GM18909 (cell line): ENCODE measurements around the gene PPP6R3.
"Not testable (repeated sequence)": the region's sequence is repeated elsewhere in the genome, so short reads cannot be mapped to it uniquely, and the experiment has no call there.

Experiments used
- ATAC-seq: cut with Tn5 transposase; IDR thresholded peaks from one replicate; pipeline ENCODE4 v1.9.1; 2021; ENCODE audit warnings: mild to moderate bottlenecking; ENCODE audit not compliant: unreplicated experiment, poor library complexity

PPP6R3 gene

DNA sequence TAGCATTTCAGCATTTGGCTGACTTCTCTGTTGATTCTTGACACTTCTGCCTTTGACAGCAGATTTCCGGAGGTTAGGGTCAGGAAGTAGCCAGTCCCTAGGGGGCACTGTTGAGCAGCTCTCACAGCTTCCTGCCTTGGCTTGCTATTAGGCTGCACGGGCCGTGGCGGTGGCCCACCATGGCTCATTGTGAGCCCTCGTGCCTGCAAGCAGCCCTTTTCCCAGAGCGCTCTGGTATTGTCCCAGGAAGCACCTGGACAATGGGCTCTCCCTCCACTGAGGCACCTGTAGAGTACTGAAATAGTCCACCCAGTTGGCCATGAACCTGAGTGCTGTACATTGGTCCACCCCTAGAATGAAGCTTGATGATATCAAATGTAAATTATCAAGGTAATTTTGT is 123.5 kb downstream of the PPP6R3 start:
- ATAC-seq: no peak

DNA sequence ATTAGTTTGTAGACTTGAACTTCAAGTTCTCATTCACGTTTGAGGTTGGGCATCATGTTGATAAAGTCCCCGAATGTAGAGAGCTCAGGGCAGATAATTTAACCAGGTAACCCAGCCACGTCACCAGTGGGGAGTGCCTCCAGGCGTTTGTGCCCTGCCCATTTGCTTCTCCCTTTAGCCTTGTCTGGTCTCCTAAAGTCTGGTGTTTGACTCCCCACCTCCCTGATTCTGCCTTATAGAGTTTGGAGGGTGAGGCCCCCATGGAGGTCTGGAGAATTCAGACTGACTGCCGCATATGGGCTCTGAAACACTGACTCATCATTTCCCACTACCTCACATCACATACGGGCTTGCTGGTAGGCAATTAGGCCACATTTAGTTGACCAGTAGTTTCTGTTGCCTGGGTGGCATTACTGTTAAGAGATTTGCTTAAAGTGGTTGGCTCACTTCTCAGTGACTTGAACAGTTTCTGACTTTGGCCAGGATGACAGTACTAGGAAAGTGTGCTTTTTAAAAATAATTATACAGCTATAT is 124.5 kb downstream of the PPP6R3 start:
- ATAC-seq: no peak

GRCh38 chr11:68589547-68590216 is 129.1 kb downstream of the PPP6R3 start:
- ATAC-seq: no peak

- no peak for ATAC-seq
These were observed 131.2 kb downstream of the PPP6R3 start for GRCh38 chr11:68591719-68592118.

- no peak for ATAC-seq
These were observed 132.9 kb downstream of the PPP6R3 start for GRCh38 chr11:68593441-68593840.

GRCh38 chr11:68594123-68594522 is 133.6 kb downstream of the PPP6R3 start:
- ATAC-seq: no peak

GRCh38 chr11:68596231-68596630 is 135.7 kb downstream of the PPP6R3 start:
- no peak for ATAC-seq

DNA sequence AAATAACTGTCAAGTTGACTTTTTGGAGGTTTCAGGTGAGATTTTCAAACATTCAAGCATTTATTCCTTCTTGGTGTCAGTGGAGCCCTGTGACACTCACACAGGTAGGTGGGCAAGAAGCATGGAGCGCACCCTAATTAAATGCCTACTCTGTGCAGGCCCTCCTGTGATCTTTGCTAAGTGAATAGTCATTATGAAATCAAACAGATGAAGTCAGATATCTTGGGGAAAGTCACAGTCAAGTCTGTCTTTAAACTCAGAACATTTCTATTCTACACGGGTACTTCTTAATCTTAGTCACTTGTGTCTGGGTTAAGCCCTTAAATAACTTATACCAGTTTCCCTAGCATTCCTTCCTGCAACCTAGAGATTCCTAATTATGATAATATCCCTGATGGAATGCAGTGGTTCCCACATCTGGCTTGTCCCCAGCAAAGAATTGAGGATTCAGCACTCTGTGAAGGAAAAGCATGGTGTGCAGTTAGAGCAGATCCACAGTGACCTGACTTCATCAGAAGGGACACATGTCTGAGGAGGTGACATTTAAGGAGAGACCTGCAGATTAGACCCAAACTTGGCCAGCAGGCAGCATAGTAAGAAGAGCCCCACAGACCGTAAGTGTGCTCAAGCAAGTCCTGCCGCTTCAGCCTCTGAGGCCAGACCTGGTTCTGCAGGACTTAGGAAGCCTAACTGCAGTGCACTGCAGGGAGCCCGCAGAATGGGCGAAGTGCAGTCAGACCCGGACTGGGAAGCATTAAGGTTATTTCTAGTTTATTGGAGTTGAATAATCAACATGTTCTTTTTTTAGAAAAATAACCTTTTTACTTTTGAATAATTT is 138.5 kb downstream of the PPP6R3 start:
- no peak for ATAC-seq

DNA sequence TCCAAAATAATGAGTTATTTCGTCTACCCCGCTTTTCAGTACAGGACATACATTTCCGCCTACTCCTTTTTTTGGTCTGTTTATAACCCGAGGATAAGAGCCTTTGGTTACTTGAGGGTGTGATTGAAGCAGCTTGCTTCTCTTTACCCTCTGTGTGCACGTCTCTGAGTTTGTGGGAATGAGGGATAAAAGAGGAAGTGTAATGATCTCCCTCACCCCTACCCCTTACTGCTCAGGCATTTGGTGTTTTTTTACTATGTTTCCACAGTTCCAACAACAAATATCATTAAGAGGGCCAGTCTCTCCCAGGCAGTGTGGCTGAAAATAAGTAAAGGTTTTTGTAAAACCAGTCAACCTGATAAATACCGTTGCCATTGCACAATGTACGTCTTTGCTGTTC is 140.6 kb downstream of the PPP6R3 start:
- ATAC-seq: no peak

DNA sequence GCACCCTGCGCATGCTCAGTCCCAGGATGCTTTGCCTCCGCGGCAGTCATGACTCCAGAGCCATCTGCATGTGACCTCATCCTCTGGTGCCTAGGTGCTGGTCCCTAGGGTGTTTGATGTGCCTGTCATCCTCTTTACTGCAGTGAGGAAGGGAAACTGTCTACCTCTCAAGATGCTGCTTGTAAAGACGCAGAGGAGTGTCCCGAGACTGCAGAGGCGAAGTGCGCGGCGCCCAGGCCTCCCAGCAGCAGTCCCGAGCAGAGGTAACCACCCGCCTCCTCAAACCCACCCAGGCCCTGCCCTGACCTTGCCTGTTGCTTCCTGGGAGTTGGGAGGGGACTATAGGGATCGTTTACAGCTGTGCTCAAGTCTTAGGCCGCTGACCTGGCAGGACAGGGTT is 149.2 kb downstream of the PPP6R3 start:
- ATAC-seq: no peak

DNA sequence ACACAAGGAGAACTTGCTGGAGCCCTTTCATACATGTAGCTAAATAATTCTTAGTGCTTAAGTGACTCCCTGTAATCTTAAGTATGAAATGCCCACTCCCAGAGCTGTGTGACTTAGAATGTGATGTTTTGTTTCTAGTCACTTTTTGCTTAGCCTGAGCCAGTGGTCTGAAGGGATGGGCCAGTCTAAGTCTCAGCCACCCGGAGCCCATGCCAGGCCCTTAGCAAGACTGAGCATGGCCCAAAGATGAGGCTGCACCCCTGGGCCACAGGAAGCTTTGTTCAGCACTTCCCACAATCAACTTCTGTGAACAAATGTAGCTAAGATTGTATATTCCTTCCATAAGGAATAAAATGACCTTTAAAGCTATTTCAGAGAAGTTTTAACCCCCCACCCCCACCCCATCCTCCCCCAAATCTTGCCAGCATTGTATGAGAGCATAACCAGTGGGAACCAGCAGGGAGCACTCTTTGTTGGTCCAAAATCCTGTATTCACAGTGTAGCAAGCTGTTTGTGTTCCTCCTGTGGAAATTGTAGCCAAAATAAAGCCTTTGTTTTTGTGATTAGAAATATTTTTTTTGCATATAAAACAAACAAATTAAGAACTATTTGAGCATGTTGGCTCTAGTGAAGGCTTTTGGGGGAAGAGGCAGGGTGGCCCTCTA is 150.0 kb downstream of the PPP6R3 start:
- ATAC-seq: no peak

GRCh38 chr11:68615657-68616056 is 155.1 kb downstream of the PPP6R3 start:
- ATAC-seq: no peak

DNA sequence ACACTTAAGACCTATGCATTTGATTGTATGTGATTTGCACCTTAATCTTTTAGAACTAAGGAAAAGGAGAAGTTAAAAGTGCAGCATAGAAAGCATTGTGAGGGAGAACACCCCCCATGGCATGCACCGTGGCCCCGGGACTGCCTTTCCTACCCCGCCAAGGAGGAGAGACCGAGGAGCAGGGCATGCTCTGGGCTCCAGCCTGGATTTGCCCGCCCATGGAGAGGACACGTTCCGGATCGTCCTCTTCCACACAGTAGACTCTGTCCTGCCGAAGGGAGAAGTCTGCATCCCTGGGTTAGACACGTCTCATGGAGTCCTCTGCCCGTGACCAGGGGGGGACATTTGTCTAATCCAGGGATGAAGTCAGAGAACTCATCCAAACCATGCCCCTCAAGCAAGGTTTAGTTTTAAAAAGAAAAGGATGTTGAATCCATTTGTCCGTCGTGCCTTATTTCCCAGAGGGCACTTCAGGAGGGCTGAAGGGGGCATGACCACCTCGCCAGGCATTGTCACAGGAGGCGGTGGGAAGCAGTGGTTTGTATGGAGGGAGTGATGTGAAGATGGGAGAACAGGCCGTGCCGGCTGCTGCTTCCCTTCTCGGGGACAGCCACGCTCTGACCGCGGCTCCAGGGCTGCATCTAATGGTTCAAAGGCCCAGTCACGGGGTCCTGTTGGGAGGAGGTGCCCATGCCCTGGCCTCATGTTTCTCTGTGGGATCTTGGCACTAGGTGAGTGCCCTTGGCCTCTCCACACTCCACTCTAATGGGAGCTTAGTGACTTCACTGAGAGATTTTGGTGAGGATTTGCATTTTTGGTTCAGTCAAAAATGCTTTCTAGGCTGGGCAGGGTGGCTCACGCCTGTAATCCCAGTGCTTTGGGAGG is 157.6 kb downstream of the PPP6R3 start:
- no peak for ATAC-seq

- no peak for ATAC-seq
These were observed 161.3 kb downstream of the PPP6R3 start for GRCh38 chr11:68621826-68622225.

DNA sequence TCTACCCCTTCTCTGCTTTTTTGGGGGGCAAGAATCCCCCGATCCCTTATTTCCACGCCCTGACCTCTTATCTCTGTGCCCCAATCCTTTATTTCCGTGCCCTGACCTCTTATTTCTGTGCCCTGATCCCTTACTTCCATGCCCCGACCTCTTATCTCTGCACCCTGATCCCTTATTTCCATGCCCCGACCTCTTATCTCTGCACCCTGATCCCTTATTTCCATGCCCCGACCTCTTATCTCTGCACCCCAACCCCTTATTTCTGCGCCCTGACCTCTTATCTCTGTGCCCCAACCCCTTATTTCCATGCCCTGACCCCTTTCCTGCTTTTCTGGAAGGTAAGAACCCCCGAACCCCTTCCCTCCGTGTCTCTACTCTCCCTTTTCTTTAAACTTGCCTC is 163.2 kb downstream of the PPP6R3 start:
- not testable (repeated sequence) for ATAC-seq

- not testable (repeated sequence) for ATAC-seq
These were observed 164.5 kb downstream of the PPP6R3 start for GRCh38 chr11:68625069-68625468.

- not testable (repeated sequence) for ATAC-seq
These were observed 165.7 kb downstream of the PPP6R3 start for GRCh38 chr11:68626236-68626635.

DNA sequence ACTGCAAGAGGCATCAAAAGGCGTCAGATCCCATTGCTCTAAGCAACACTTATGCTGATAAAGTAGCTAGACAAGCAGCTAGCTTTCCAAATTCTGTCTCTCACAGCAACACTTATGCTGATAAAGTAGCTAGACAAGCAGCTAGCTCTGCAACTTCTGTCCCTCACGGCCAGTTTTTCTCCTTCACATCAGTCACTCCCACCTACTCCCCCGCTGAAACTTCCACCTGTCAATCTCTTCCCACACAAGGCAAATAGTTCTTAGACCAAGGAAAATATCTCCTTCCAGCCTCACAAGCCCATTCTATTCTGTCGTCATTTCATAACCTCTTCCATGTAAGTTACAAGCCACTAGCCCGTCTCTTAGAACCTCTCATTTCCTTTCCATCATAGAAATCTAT is 168.3 kb downstream of the PPP6R3 start:
- ATAC-seq: not testable (repeated sequence)

DNA sequence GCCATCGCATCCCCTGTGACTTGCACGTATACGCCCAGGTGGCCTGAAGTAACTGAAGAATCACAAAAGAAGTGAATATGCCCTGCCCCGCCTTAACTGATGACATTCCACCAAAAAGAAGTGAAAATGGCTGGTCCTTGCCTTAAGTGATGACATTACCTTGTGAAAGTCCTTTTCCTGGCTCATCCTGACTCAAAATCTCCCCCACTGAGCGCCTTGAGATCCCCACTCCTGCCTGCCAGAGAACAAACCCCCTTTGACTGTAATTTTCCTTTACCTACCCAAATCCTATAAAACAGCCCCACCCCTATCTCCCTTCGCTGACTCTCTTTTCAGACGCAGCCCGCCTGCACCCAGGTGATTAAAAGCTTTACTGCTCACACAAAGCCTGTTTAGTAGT is 171.8 kb downstream of the PPP6R3 start:
- ATAC-seq: not testable (repeated sequence)

- ATAC-seq: no peak
These were observed 172.2 kb downstream of the PPP6R3 start for GRCh38 chr11:68632802-68633201.
